ENCODE measurements around the gene KCNQ1. TPM values are rescaled to one million over a fixed set of nuclear protein-coding genes. Genes with fewer than 3 reads are reported as not detected.

KCNQ1 gene
- polyA plus RNA-seq, 1 donor from 2014 or later: not detected

DNA sequence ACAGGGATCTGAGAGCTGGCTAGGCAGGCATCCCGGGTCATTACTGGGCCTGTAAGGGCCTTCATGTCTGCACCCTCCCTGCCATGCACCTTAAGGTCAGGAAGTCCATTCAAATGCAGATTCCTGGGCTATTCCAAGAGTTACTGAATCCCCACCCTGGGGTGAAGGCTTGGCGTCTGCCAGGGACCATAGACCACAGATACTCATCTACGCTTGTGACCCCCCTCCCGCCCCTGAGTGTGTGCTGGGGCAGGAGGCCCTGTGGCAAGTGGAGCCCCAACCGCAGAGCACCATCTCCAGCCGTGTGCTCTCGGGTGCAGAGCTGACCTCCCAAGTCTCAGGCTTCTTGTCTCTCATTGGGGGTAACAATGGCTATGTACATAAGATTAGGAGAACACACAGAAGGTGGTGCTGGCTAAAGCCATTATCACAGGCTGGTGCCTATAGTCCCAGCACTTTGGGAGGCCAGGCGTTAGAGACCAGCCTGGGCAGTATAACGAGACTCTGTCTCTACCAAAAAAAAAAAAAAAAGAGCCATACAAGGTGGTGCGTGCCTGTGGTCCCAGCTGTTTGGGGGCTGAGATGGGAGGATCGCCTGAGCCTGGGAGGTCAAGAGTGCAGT lies 274.1 kb downstream of the KCNQ1 start:
- TF ChIP-seq SMC3 (conservative IDR thresholded peaks at IDR 0.05; ENCODE audit: poor library complexity) (no peak), TAF1 (IDR thresholded peaks at IDR 0.05; ENCODE audit: low read depth) (no peak), MXI1 (conservative IDR thresholded peaks at IDR 0.05; ENCODE audit: poor library complexity, severe bottlenecking) (no peak), EZH2 (IDR thresholded peaks at IDR 0.05; ENCODE audit: borderline replicate concordance, insufficient read depth, low read length, poor library complexity, severe bottlenecking) (no peak), POLR2AphosphoS5 (IDR thresholded peaks at IDR 0.05) (no peak), EP300 (conservative IDR thresholded peaks at IDR 0.05; ENCODE audit: poor library complexity, severe bottlenecking) (no peak)
- TF ChIP-seq, protein P1, sequence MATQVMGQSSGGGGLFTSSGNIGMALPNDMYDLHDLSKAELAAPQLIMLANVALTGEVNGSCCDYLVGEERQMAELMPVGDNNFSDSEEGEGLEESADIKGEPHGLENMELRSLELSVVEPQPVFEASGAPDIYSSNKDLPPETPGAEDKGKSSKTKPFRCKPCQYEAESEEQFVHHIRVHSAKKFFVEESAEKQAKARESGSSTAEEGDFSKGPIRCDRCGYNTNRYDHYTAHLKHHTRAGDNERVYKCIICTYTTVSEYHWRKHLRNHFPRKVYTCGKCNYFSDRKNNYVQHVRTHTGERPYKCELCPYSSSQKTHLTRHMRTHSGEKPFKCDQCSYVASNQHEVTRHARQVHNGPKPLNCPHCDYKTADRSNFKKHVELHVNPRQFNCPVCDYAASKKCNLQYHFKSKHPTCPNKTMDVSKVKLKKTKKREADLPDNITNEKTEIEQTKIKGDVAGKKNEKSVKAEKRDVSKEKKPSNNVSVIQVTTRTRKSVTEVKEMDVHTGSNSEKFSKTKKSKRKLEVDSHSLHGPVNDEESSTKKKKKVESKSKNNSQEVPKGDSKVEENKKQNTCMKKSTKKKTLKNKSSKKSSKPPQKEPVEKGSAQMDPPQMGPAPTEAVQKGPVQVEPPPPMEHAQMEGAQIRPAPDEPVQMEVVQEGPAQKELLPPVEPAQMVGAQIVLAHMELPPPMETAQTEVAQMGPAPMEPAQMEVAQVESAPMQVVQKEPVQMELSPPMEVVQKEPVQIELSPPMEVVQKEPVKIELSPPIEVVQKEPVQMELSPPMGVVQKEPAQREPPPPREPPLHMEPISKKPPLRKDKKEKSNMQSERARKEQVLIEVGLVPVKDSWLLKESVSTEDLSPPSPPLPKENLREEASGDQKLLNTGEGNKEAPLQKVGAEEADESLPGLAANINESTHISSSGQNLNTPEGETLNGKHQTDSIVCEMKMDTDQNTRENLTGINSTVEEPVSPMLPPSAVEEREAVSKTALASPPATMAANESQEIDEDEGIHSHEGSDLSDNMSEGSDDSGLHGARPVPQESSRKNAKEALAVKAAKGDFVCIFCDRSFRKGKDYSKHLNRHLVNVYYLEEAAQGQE (IDR thresholded peaks at IDR 0.05; ENCODE audit: borderline replicate concordance): no peak
- no peaks in the 10 kb centered on the region for H3K36me3 ChIP-seq (ENCODE audit: insufficient read depth, low read length)
- no peak overlapping the region for H3K4me3 ChIP-seq (ENCODE audit: low read length)
- H2AFZ ChIP-seq (ENCODE audit: low read depth, low read length): no peak overlapping the region
- no peak overlapping the region for H3K27ac ChIP-seq (ENCODE audit: low read length)
- H3K27me3 ChIP-seq (ENCODE audit: insufficient read depth, low read depth, low read length): peaks cover 60% of the 10 kb centered on the region
- no peak overlapping the region for H3K9ac ChIP-seq (ENCODE audit: low read length)
- H4K20me1 ChIP-seq (ENCODE audit: insufficient read depth): no peaks in the 10 kb centered on the region
- no peaks in the 10 kb centered on the region for H3F3A ChIP-seq (ENCODE audit: insufficient read depth, low read length, poor library complexity, severe bottlenecking)
- H3K4me2 ChIP-seq (ENCODE audit: low read length): no peak overlapping the region
- H3K9me3 ChIP-seq (ENCODE audit: low read length): no peaks in the 10 kb centered on the region
- H3K79me2 ChIP-seq (replicated peaks; ENCODE audit: insufficient read depth, low read length): no peaks in the 10 kb centered on the region
- H3K9me2 ChIP-seq (ENCODE audit: insufficient read depth, low read length): no peaks in the 10 kb centered on the region

DNA sequence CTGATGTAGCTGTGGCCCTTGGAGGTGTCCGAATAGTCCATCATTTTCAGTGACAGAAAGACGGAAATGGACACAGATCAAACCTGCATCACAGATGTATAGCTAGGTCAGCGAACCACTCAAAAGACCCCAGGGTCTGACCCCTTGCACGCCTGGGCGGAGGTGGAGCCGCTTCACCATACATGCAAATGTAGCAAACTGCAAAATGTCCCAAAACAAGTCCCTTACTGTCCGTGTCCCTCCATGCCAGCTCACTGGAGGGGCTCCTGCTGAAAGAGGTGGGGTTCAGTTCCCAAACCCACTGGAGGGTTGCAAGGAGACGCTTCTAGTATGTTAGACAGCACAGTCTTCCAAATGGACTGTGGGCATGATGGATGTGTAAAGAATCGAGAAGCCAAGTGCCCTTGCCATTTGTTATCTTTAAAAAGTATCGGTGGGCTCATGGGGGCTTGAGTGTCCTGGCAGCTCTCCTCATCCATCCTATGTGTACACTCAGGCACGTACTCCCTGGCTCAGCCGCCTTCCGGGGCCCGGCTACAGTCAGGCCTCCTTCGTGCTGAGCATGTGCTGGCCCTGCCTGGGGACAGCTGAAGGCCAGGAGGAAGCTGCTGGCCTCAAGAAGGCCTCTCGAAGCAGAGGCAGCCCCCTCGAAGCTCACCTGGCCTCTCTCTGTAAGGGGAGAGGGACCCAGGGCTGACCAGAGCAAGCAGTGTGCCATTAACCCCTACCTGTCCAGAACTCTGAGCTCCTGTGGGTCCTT lies 275.2 kb downstream of the KCNQ1 start:
- Histone ChIP-seq H3K4me2 (ENCODE audit: low read length) (no peak overlapping the region), H4K20me1 (ENCODE audit: insufficient read depth) (no peaks in the 10 kb centered on the region), H2AFZ (ENCODE audit: low read depth, low read length) (no peak overlapping the region), H3K36me3 (ENCODE audit: insufficient read depth, low read length) (no peaks in the 10 kb centered on the region), H3K4me3 (ENCODE audit: low read length) (no peak overlapping the region), H3K79me2 (replicated peaks; ENCODE audit: insufficient read depth, low read length) (no peaks in the 10 kb centered on the region), H3F3A (ENCODE audit: insufficient read depth, low read length, poor library complexity, severe bottlenecking) (no peaks in the 10 kb centered on the region), H3K27ac (ENCODE audit: low read length) (no peak overlapping the region), H3K9me3 (ENCODE audit: low read length) (no peaks in the 10 kb centered on the region), H3K9me2 (ENCODE audit: insufficient read depth, low read length) (no peaks in the 10 kb centered on the region), H3K9ac (ENCODE audit: low read length) (no peak overlapping the region), H3K27me3 (ENCODE audit: insufficient read depth, low read depth, low read length) (peaks cover 70% of the 10 kb centered on the region)
- TF ChIP-seq, protein P1 (IDR thresholded peaks at IDR 0.05; ENCODE audit: borderline replicate concordance): no peak
- no peak for TF ChIP-seq EP300 (conservative IDR thresholded peaks at IDR 0.05; ENCODE audit: poor library complexity, severe bottlenecking)
- no peak for TF ChIP-seq EZH2 (IDR thresholded peaks at IDR 0.05; ENCODE audit: borderline replicate concordance, insufficient read depth, low read length, poor library complexity, severe bottlenecking)
- no peak for TF ChIP-seq POLR2AphosphoS5 (IDR thresholded peaks at IDR 0.05)
- TF ChIP-seq SMC3 (conservative IDR thresholded peaks at IDR 0.05; ENCODE audit: poor library complexity): no peak
- TF ChIP-seq RAD21 (conservative IDR thresholded peaks at IDR 0.05): no peak
- no peak for TF ChIP-seq TAF1 (IDR thresholded peaks at IDR 0.05; ENCODE audit: low read depth)
- TF ChIP-seq, protein P2, sequence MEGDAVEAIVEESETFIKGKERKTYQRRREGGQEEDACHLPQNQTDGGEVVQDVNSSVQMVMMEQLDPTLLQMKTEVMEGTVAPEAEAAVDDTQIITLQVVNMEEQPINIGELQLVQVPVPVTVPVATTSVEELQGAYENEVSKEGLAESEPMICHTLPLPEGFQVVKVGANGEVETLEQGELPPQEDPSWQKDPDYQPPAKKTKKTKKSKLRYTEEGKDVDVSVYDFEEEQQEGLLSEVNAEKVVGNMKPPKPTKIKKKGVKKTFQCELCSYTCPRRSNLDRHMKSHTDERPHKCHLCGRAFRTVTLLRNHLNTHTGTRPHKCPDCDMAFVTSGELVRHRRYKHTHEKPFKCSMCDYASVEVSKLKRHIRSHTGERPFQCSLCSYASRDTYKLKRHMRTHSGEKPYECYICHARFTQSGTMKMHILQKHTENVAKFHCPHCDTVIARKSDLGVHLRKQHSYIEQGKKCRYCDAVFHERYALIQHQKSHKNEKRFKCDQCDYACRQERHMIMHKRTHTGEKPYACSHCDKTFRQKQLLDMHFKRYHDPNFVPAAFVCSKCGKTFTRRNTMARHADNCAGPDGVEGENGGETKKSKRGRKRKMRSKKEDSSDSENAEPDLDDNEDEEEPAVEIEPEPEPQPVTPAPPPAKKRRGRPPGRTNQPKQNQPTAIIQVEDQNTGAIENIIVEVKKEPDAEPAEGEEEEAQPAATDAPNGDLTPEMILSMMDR (IDR thresholded peaks at IDR 0.05; ENCODE audit: poor library complexity, severe bottlenecking): no peak
- TF ChIP-seq MXI1 (conservative IDR thresholded peaks at IDR 0.05; ENCODE audit: poor library complexity, severe bottlenecking): no peak

All from neural cell (in vitro differentiated cells).